BLaER1 treated with 17β-estradiol and CSF1 and Interleukin-3, amounts not matched to agents 10 nM and 100 nM (cell line): Measurements from ENCODE around the gene AHSG.

ENCODE experiments used
- H3K27ac ChIP-seq, 11 experiments: shearing (Covaris generic); formaldehyde crosslinking; 2 replicates each; pipeline ENCODE4 v1.8.1; 2022
- H3K27me3 ChIP-seq, 11 experiments: shearing (Covaris generic); formaldehyde crosslinking; 2 replicates each; pipeline ENCODE4 v1.8.1; 2022
- H3K36me3 ChIP-seq, 11 experiments: shearing (Covaris generic); formaldehyde crosslinking; 2 replicates each; pipeline ENCODE4 v1.8.1; 2022
- H3K4me1 ChIP-seq, 10 experiments: shearing (Covaris generic); formaldehyde crosslinking; 2 replicates each; pipeline ENCODE4 v1.8.1; 2022
- H3K4me2 ChIP-seq, 11 experiments: shearing (Covaris generic); formaldehyde crosslinking; 2 replicates each; pipeline ENCODE4 v1.8.1; 2022
- H3K4me3 ChIP-seq, 10 experiments: shearing (Covaris generic); formaldehyde crosslinking; 2 replicates each; pipeline ENCODE4 v1.8.1; 2022
- H3K9ac ChIP-seq, 11 experiments: shearing (Covaris generic); formaldehyde crosslinking; 2 replicates each; pipeline ENCODE4 v1.8.1; 2022
- H3K9me3 ChIP-seq, 11 experiments: shearing (Covaris generic); formaldehyde crosslinking; replicated peaks in 1 of 11; 2 replicates each; pipeline ENCODE4 v1.8.1; 2022
- H4K20me1 ChIP-seq, 11 experiments: shearing (Covaris generic); formaldehyde crosslinking; 2 replicates each; pipeline ENCODE4 v1.8.1; 2022
- Cebpa-rat ChIP-seq, 11 experiments: shearing (Covaris generic); IDR thresholded peaks; 2 replicates each; pipeline ENCODE4 v1.8.1; 2022

Gene AHSG

DNA sequence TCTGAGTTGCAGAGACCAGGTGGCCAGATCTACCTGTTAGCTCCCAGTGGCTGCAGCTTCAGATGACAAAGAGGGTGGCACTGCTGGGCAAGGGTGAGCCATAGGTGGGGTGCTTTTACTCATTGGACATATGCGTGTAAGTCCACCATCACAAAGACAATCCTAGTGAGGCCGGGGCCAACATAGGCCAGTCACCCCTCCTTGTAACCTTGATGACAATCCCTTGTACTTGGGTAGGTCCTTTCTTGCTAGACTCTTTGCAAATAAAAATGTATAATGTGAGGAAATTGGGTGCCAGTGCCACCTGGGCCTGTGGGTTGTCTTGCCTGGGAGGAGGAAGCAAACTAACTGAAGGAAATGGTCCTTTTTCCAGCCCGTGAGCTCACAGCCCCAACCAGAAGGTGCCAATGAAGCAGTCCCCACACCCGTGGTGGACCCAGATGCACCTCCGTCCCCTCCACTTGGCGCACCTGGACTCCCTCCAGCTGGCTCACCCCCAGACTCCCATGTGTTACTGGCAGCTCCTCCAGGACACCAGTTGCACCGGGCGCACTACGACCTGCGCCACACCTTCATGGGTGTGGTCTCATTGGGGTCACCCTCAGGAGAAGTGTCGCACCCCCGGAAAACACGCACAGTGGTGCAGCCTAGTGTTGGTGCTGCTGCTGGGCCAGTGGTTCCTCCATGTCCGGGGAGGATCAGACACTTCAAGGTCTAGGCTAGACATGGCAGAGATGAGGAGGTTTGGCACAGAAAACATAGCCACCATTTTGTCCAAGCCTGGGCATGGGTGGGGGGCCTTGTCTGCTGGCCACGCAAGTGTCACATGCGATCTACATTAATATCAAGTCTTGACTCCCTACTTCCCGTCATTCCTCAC lies 7.6 kb downstream of the AHSG start:
- Histone ChIP-seq H3K4me3 (no peak overlapping the region), H3K9ac (no peak overlapping the region), H3K27me3 (no peaks in the 10 kb centered on the region), H3K9me3 (no peaks in the 10 kb centered on the region), H4K20me1 (no peaks in the 10 kb centered on the region), H3K4me2 (no peak overlapping the region), H3K4me1 (peaks cover 0 to 9% (median 5%) of the 10 kb centered on the region in 10 experiments; a peak in 9 of 20 replicates), H3K27ac (no peak overlapping the region), H3K36me3 (no peaks in the 10 kb centered on the region)
- no peak for TF ChIP-seq Cebpa-rat (IDR thresholded peaks at IDR 0.05)

- Histone ChIP-seq H3K4me3 (no peak overlapping the region), H3K9me3 (no peaks in the 10 kb centered on the region), H3K4me1 (peaks cover 0 to 3% (median 0%) of the 10 kb centered on the region in 10 experiments; a peak in 4 of 20 replicates), H3K36me3 (no peaks in the 10 kb centered on the region), H3K27me3 (no peaks in the 10 kb centered on the region), H3K9ac (no peak overlapping the region), H3K27ac (no peak overlapping the region), H3K4me2 (no peak overlapping the region), H4K20me1 (no peaks in the 10 kb centered on the region)
- no peak for TF ChIP-seq Cebpa-rat (IDR thresholded peaks at IDR 0.05)
Observed at GRCh38 chr3:186621894-186622650, 9.2 kb downstream of the AHSG start.

DNA sequence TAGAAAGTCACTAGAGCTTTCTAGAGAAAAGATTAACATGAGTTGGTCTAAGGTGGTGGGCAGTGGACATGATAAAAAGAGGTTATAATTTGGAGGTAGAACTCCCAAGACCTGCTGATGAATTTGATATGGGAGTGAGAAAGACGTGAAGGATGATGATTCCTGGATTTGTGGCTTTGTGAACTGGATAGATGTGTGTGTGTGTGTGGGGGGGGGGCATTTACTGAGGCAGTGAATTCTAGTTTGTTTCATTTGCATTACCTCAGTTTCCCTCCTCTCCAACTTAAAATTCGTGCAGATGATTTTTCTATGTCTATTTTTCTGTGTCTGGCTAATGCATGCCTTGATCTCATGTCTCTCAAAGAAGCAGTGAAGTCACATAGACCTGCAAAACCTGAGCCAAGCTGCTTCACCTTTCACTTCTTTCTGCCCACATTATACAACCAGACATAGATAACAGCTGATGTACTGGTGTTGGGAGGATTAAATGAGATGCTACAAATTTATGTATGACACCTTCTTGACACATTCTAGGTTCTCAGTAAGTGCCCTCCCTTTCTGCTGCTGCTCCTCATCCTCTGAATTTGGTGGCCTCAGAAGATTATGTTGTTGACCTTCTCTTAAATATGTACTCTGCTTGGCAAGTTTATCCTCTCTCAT lies 9.9 kb downstream of the AHSG start:
- Histone ChIP-seq H3K9ac (no peak overlapping the region), H3K36me3 (no peaks in the 10 kb centered on the region), H3K4me2 (no peak overlapping the region), H3K4me3 (no peak overlapping the region), H3K27me3 (no peaks in the 10 kb centered on the region), H3K27ac (no peak overlapping the region), H3K9me3 (no peaks in the 10 kb centered on the region), H4K20me1 (no peaks in the 10 kb centered on the region), H3K4me1 (no peaks in the 10 kb centered on the region)
- TF ChIP-seq Cebpa-rat (IDR thresholded peaks at IDR 0.05), result no peak

DNA sequence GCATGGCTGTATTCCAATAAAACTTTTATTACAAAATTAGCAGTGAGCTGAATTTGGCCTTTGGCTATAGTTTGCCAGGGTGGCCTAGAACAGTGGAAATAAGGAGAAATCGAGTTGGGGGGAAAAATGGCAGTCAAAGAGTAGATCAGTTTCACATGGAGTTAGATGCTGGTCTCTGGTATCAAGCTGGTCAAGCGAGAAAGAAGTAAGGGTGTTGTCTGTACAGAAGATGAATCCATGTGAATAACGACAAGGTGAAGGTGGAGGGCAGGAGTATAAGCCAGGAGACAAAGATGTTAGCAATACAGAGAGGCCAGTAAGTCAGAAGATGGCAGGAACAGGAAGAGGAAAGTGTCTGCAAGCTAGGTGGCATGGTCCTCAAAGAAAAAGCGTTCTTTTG lies 11.7 kb downstream of the AHSG start:
- Histone ChIP-seq H3K9me3 (no peaks in the 10 kb centered on the region), H3K4me3 (no peak overlapping the region), H4K20me1 (no peaks in the 10 kb centered on the region), H3K27ac (no peak overlapping the region), H3K4me2 (no peak overlapping the region), H3K27me3 (no peaks in the 10 kb centered on the region), H3K9ac (no peak overlapping the region), H3K36me3 (no peaks in the 10 kb centered on the region), H3K4me1 (no peaks in the 10 kb centered on the region)
- TF ChIP-seq Cebpa-rat (IDR thresholded peaks at IDR 0.05), result no peak

DNA sequence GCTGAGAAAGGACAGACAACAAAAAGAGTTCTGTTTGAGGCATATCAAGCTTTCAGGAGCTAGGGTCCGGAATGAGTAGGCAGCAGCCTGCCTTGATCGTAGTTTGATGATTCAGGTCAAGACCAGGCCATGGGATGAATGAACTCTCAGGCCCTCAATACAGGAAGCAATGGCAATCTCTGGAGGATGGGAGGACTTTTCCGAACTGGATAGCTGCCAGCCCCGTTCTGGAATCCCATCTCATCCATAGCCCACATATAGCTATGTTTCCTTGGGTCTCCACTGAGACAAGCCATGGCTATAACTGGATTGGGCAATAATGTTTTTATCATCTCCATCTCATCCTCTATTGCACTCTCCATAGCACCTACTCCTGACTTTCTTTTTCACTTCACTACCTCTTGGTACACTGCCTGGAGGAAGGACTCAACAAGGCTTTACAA lies 12.8 kb downstream of the AHSG start:
- Histone ChIP-seq H3K4me1 (no peaks in the 10 kb centered on the region), H3K4me3 (no peak overlapping the region), H3K36me3 (no peaks in the 10 kb centered on the region), H4K20me1 (no peaks in the 10 kb centered on the region), H3K4me2 (no peak overlapping the region), H3K9me3 (no peaks in the 10 kb centered on the region), H3K27ac (no peak overlapping the region), H3K9ac (no peak overlapping the region), H3K27me3 (no peaks in the 10 kb centered on the region)
- TF ChIP-seq Cebpa-rat (IDR thresholded peaks at IDR 0.05), result 0 out of 22 replicates have a peak, but pooled peaks of 1 of the 11 experiments have one; percentile 16

GRCh38 chr3:186626254-186626847 lies 13.5 kb downstream of the AHSG start:
- no peaks in the 10 kb centered on the region for H4K20me1 ChIP-seq
- H3K4me1 ChIP-seq, result no peaks in the 10 kb centered on the region
- H3K27me3 ChIP-seq, result no peaks in the 10 kb centered on the region
- no peak overlapping the region for H3K4me2 ChIP-seq
- no peak for TF ChIP-seq Cebpa-rat (IDR thresholded peaks at IDR 0.05)
- no peaks in the 10 kb centered on the region for H3K36me3 ChIP-seq
- H3K9ac ChIP-seq, result no peak overlapping the region
- H3K27ac ChIP-seq, result no peak overlapping the region
- no peaks in the 10 kb centered on the region for H3K9me3 ChIP-seq
- no peak overlapping the region for H3K4me3 ChIP-seq

- Histone ChIP-seq H3K9ac (no peak overlapping the region), H3K9me3 (no peaks in the 10 kb centered on the region), H3K27ac (no peak overlapping the region), H3K4me1 (no peaks in the 10 kb centered on the region), H3K27me3 (no peaks in the 10 kb centered on the region), H3K36me3 (no peaks in the 10 kb centered on the region), H3K4me3 (no peak overlapping the region), H4K20me1 (no peaks in the 10 kb centered on the region), H3K4me2 (no peak overlapping the region)
- no peak for TF ChIP-seq Cebpa-rat (IDR thresholded peaks at IDR 0.05)
Observed at GRCh38 chr3:186627852-186628414, 15.1 kb downstream of the AHSG start.

- no peak overlapping the region for H3K27ac ChIP-seq
- H3K36me3 ChIP-seq, result no peaks in the 10 kb centered on the region
- H3K4me1 ChIP-seq, result no peaks in the 10 kb centered on the region
- H3K4me3 ChIP-seq, result no peak overlapping the region
- TF ChIP-seq Cebpa-rat (IDR thresholded peaks at IDR 0.05), result no peak
- no peaks in the 10 kb centered on the region for H4K20me1 ChIP-seq
- no peaks in the 10 kb centered on the region for H3K9me3 ChIP-seq
- H3K9ac ChIP-seq, result no peak overlapping the region
- H3K27me3 ChIP-seq, result no peaks in the 10 kb centered on the region
- H3K4me2 ChIP-seq, result no peak overlapping the region
Observed at GRCh38 chr3:186628756-186629155, 15.9 kb downstream of the AHSG start.
